ENCODE data around the gene PSMB11.

The PSMB11 gene

DNA sequence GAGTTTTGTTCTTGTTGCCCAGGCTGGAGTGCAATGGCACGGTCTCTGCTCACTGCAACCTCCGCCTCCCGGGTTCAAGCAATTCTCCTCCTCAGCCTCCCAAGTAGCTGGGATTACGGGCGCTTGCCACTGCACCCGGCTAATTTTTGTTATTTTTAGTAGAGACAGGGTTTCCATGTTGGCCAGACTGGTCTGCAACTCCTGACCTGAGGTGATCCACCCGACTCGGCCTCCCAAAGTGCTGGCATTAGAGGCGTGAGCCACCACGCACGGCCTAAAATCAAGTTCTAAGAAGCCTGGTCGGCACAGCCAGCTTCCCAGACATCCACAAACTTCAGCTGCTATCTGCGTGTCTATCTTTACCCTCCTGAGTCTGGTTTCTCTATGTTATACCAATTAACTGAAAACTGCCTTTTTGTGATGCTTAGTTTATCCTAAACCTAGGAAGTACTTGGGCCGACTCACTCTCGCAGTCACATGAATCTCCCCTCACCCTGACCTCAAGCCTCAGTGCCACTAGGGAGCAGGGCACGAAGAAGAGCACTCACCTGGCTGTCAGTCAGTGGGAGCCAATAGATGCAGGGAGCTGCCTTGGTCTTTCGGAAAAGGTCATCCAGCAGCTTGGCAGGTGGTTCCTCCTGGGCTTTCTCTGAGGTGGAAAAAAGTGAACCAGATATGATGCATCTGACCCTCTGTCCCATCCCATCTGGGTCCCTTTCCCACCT, 18.7 kb downstream of the PSMB11 start:
- no peak for DNase-seq

DNA sequence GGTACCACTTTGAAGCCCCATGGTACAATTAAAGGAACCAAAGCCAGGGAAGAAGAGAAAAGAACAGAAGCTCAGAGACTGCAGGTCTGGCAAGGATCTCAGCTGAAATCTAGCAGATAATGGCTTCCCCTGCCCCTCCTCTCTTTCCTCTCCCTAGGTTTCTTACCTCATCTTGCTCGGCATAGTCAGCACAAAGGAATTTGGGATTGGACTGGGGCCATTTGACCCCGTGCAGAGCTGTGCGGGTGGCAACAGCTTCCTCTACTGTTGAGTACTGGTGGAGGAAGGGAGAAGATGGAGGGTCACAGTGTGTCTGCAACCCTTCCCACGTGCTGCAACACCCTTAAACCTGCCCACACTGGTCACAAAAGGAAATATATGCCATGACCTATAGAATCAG, 20.0 kb downstream of the PSMB11 start:
- DNase-seq, result no peak

DNA sequence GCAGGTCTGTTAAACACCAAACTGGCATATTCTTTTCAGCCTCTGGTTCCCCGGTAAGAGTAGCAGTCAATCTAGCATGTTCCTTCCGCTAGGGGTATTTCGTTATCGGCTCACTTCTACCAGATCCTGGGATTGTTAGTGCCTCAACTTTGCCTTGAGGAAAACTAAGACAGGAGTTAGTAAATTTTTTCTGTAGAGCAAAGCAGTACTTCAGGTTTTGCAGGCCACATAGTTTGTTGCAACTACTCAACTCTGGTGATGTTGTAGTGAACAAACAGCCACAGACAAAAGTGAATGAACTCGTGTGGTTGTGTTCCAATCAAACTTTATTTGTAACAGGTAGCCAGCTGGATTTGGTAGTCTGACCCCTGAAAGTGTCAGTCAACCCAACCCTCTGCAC, 21.6 kb downstream of the PSMB11 start:
- no peak for DNase-seq

DNA sequence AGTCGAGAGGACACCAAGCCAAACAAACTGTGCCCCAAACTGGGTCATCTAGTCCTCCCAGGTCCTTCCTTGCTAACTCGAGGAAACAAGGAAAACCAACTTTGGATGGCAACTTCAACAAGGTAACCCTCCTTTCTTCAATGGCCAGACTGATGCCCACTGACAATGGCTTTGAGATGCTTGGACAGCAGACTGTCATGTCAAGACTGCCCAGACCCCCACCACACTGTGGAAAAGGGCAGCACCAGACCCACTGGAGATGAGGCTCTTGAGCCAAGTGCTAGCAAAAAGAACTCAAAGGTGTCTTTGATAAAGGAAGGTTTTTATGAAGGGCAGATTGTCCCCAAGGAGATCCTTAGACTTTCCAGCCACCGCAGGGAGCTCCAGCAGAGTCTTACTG, 24.4 kb downstream of the PSMB11 start:
- DNase-seq, result no peak

DNA sequence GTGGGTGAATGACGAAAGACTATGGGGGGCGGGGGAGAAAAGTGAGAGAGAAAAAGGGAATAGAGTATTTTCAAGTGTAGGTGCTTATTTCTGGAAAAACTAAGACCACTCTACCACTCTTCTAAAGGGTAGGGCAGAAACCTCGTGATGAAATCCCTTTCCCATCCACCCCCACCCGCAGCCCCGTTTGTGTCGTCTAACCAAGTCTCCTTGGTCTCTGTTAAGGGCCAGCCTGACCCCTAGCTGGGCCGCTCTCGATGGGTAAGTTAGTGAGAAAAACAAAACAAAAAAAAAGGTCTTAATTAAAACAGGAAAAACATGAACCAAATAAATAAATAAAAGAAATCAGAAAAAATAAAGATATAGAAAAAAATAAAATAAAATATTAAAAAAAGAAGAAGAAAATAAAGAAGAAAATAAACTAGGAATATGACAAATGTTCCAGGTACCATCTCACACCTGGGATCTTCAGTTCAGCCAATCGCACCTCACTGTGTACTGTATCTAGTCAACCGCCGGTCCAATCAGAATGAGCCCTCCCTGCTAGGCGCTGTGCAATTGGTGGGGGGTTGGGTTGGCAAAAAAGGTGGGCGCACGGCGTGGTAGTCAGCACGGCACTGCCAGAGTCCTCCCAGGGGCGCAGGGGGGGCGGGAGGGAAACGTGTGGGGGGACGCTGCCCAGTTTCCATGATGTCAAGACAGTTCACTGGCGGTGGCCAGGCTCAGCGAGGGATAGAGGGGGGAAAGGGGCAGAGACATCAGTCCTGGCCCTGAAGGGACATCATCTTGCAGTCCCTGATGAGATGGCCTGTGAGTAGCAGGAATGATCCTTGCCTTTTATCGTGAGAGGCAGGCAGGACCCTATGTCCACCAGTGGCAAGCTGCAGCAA, 25.1 kb downstream of the PSMB11 start:
- DNase-seq, result no peak

DNA sequence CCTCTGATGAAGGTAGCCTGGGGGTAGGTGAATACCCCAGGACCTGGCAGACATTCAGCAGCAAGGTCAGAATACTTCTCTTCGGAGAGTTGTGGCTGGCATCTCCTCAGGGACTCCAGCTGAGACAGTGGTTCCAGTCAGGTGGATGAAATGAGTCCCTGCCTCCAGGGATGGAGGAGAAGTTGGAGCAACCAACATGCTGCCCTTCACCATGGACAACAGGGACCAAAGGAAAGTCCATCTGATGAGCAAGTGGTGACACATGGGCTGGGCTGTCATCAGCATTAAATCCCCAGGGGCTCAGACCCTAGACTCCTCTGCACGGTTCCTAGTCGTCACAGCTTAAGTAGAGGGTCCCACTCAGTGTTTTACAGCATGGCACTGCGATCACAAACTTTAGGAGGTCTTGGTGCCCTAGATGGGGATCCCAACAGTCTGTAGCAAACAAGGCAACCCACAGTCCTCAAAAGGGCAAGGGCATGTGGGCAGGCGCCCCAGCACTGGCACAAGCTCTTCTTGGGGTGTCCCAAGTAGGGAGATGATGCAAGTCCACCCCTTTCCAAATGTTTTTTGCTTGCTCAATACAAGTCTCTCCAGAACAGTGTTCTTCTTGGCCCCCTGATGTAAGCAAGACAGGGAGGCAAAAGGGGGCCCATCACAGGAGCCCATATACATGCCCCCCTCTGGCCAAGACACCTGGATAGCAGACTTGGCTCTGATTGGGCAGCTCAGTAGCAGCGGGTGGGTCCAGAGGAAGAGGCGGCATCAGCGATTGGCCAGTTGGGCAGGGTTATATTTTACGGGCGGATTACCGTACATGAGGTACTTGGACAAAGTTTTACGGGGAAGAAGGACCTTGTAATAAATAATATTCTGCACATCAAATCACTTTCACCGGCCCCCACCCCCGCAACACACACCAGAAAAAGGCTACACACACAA, 26.1 kb downstream of the PSMB11 start:
- no peak for DNase-seq

DNA sequence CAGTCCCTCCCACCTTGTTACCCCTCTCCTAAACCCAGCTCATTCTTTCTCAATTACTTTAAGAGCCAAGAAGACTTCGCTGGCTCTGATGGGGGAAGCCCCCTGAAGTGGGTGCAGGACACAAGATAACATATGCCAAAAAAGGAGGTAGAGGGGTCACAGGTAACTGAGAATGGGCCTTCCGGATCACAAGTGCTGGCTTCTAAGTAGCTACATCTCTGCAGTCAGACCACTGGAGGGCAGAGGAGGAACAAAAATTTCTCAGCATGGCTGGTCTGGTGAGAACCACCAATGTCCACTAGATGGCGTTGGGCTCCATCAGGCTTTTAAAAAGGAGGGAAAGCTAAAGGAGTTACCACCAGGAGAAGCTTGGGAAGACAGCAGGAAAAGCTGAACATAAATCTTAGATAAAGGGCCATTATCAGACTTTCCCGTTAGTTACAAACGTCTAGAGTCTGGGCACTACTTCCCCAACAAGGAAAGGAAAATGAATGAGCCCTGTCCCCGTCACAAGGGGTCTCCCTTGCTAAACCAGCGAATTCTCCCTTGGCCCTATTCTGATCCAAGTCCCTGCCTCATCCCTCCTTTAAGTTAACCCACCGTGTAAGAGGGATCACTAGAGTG, 26.9 kb downstream of the PSMB11 start:
- peak; percentile 65 for DNase-seq

DNA sequence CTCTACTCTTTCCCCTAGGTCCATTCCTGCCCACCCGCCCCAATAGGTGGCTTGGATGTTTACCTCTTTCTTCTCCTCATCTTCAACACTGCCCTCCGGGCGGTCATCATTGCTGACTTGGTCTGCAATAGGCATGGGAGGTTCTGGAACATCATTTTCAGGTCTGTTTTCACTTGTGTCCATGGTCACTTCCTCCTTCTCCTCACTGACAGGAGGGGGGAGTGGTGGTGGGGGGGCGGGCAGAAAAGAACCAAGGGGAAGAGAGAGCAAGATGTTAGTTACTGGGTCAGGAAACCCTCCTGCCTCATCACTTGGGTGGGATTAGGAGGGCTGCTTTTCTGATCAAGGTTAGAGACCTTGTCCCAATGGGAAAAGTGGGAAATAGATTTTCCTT, 27.4 kb downstream of the PSMB11 start:
- no peak for DNase-seq

DNA sequence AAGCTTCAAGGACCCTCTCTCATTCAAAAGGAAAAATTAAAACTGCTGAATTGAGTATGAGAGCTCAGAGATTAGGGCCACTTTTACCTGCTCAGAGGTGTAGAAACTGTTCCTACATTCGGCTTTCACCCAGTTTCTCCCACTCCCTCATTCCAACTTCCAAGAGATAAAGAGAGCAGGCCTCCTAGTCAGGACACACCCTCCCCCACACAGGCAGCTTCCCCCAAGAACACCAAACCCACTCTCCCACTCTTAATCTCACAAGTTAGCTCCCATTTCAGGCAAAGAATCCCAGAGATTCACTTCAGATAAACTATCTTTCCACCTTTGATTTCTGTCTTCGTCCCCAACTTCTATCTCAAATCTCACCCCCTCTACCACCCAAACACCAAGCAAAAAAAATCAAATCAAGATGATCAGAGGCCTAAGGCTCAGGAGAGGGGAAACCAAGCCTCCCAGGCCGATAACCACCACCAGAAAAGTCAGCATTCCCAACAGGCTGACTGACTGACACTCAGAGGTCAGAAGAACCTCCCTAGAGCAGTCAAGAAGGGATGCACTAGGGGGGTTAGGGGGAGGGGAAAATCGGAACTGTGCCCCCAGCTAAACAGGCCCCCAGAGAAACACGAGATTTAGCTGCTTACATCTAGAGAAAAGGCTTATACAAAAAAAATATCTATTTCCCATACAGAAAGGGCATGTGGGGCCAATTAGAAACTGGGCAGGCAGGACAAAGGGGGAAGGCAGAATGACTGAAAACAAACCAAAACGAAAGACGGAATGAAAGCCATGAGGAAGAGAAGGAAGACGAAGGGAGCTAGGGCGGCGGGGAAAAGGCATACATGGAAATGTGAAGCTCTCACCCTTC, 28.5 kb downstream of the PSMB11 start:
- DNase-seq, result no peak

DNA sequence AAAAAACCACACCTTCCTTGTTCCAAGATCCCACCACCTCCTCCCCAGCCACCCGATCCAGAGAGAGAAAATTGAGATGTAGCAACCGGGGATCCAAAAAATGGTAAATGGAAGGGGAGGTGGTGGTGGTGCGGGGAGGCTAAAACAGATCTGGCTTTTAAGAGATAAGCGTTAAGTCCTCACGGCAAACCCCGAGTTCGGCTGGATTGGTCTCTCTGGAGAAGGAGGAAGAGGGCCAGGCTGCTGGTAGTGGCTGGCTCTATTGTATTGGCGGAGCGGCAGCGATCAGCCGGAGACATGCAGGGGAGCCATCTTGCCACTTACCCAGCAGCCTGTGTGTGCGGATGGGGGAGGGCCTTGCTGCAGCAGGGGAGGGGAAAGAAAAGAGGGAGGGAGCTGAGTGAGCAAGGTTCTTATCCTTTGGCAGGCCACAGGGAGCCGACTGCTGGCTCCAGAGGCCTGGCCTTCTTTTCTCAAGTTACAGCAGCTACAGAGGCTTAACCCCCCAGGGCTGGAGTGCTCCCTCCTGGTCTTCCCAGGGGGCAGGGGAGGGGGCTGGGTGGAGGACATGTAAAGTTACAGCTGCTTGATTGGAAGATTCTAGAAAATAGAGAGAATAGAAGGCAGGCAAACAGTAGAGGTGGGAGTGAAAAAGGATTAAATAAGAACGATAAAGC, 29.4 kb downstream of the PSMB11 start:
- peak; percentile 74 for DNase-seq

DNA sequence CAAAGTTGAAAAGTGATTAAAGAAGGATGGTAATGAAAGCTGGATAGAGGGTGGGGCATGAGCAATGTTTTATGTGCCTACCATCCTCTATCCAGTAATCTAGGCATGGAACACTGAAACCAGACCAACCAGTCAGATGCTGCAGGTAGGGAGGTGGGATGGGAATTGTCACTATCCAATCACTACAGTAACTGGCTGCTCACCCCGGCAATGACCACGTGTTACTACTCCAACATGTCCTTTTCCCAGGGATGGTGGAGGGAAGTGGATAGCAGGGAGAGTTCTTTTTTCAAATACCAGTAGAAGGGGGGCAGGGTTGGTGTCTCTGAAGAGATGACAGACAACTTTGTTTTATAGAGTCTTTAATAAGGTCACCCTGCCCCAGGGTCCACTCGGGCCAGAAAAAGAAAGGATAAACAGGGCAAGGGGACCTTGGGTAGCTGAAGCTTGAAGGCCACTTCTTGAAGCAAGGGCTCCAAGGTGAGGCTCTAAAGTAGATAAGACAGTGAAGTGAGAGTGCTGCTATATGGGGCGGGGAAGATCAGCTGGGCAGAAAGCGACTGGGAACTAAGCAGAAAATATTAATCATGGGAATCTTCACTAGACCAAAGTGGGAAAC, 30.0 kb downstream of the PSMB11 start:
- DNase-seq, result no peak

DNA sequence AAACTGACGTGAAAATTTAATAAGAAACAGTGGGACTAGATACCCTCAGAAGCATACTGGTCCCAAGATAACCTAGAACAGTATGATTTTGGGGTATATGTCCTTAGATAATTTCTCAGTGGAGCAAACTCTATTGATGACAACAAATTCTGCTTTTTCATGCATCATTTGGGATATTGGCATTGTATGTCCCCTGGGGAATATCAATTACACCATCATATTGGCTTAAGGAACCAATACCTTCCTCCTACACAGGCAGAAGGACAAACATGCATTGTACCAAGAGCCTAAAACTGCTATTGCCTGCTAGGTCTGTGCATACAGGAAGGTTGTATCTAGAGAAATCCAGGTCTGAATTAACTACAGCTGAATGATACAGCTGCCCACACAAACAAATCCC, 32.9 kb downstream of the PSMB11 start:
- DNase-seq, result no peak

DNA sequence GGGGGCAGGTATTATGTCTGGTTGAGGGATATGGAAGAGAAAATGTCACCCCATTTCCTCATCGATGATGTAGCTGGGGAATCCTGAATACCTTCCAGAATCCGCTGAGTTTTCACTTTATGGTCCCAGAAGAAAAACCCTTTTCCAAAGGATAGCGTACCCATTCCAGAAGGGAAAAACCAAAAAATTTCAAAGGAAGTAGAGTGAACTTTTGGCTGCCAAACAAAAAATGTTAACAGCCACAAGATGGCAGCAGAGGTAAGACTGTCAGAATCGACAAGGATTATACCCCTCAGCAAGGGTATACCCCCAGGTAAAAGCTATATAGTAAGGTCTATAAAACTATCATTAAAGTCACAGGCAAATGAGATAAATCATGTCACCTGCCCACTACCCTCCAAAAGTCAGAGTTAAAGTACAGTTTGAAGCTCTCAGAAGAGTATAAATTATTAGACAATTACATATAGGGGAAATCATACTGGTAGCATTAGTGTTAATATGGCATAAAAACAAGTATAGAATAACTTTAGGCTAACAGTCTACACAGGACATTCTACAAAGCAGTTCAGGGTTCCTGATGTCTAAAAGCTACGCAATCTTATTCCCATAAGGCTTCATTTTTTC, 34.9 kb downstream of the PSMB11 start:
- no peak for DNase-seq

DNA sequence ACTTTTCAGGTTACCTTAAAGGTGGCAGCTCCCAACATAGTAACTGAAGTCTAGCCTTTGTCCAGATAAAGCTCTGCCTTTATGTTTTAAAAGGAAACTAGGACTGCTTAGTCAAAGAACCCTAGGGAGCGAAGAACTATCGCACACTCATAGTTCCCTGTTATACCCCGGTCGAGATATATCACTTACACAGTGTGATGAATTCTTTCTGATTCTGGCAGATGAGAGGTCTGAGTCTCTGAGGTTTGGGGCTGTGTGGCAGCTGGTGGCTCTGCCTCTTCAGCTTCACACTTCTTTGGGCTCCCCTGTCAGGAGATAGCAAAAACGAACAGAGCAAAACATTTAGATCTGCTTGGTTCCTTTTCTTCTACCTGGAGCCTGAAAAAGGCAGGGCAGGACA, 36.0 kb downstream of the PSMB11 start:
- no peak for DNase-seq

DNA sequence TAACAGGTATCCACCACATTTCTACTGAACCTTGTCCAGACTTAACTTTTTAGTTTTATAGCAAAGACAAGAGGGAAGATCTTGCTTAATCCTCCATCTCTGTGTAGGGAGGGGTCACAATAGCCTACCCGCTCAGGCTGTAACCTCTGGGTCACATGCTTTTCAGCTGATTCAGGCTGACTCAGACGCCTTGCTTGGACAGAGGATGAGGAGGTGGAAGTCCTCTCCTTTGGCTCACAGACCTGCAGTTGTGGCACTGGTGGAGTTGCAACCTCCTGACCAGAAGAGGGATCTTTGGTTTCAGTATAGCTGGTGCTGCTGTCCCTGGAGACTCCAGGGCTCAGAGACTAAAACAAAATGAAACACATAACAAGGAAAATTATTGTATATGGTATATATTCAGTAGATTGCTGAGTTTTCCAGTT, 36.7 kb downstream of the PSMB11 start:
- DNase-seq, result no peak

DNA sequence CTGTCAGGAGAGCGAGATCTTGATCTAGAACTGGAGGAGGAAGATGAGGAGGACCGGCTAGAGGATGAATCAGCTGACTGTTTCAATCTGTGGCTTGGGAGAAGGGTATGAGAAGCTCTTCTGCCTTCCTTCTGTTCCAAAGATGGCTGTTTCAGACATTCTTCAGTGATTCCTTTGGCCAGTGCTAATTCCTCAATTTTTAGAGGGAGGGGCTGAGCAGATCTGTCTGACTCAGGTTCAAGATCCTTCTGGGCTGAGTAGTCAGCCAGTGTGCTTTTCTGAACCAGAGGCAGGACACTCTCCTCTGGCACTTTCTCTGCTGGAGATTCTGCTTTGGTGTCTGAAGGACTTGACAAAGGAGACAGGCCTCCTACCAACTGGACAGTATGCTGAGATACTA, 37.7 kb downstream of the PSMB11 start:
- no peak for DNase-seq

DNA sequence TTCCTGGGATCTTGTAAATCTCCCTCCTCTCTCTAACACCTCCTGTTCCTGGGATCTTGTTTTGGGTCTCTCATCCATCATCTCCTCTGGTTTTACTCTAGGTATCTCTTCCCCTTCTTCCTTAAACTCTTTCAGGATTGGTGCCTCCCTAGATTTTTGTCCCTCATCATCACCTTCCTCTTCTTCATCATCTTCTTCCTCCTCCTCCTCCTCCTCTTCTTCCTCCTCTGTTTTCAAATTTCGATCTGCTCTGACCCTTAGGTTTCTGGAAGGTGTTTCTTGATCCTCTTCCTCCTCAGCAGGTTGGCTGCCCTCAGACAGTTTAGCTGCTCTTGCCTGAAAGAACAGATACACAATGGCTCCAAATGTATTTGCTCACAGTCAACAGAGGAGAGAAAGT, 38.5 kb downstream of the PSMB11 start:
- DNase-seq, result no peak

DNA sequence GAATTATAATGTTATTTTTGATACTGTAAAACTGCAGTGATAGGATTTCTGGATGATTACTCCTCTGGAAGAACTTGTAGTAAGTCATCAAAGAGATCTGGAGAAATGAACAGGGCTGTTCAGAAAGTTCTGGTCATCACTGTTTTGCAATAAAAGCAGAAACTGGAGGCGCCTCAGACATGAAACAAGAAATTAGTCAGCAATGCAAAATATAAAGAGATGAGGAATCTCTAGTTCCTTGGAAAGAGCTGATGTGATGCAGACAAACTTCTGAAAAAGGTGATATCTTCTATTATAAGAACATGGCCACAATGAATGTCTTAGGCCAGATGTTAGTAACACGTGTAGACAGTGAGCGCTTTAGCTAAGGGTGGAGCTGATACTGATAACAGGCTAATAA, 43.4 kb downstream of the PSMB11 start:
- DNase-seq, result no peak

DNA sequence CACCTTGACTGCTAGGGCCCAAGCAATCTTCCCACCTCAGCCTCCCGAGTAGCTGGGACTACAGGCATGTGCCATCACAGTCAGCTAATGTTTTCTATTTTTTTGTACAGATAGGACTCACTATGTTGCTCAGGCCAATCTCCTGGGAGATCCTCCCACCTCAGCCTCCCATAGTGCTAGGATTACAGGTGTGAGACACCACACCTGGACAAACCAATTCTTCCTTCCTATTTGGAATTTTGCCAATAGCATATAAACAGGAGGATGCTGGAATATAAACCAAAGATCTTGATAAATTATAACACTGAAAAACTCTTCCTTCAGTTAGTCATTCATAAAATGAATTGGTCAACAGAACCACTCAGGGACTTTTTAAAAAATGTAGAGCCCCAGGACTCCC, 44.6 kb downstream of the PSMB11 start:
- DNase-seq, result no peak

All from activated CD4-positive, alpha-beta T cell treated with anti-CD3 and anti-CD28 coated beads, Interleukin-2, amount 50 U/mL, for 1 hour (primary cell).